Measurements from ENCODE around the gene CELF5.
"Not testable (repeated sequence)": the region's sequence is repeated elsewhere in the genome, so short reads cannot be mapped to it uniquely, and the experiment has no call there.

CELF5 gene

GRCh38 chr19:3295581-3295980 lies 71.1 kb downstream of the CELF5 start:
- DNase-seq, result no peak

- no peak for DNase-seq
These were observed 71.6 kb downstream of the CELF5 start for GRCh38 chr19:3296034-3296433.

- DNase-seq, result no peak
These were observed 72.0 kb downstream of the CELF5 start for GRCh38 chr19:3296446-3296845.

- no peak for DNase-seq
These were observed 74.5 kb downstream of the CELF5 start for GRCh38 chr19:3298853-3299449.

GRCh38 chr19:3300566-3300965 lies 76.1 kb downstream of the CELF5 start:
- not testable (repeated sequence) for DNase-seq

- no peak for DNase-seq
These were observed 78.3 kb downstream of the CELF5 start for GRCh38 chr19:3302755-3303154.

GRCh38 chr19:3304871-3305423 lies 80.5 kb downstream of the CELF5 start:
- no peak for DNase-seq

- DNase-seq, result no peak
These were observed 85.3 kb downstream of the CELF5 start for GRCh38 chr19:3309724-3310123.

- DNase-seq, result no peak
These were observed 85.8 kb downstream of the CELF5 start for GRCh38 chr19:3310280-3310679.

- no peak for DNase-seq
These were observed 86.2 kb downstream of the CELF5 start for GRCh38 chr19:3310711-3311110.

- DNase-seq, result no peak
These were observed 88.7 kb downstream of the CELF5 start for GRCh38 chr19:3313199-3313575.

- no peak for DNase-seq
These were observed 90.7 kb downstream of the CELF5 start for GRCh38 chr19:3314962-3315675.

GRCh38 chr19:3315676-3315973 lies 91.2 kb downstream of the CELF5 start:
- DNase-seq, result no peak

- no peak for DNase-seq
These were observed 91.7 kb downstream of the CELF5 start for GRCh38 chr19:3316132-3316648.

GRCh38 chr19:3316659-3317207 lies 92.3 kb downstream of the CELF5 start:
- DNase-seq, result no peak

- DNase-seq, result no peak
These were observed 95.3 kb downstream of the CELF5 start for GRCh38 chr19:3319643-3320353.

GRCh38 chr19:3320354-3320670 lies 95.9 kb downstream of the CELF5 start:
- no peak for DNase-seq

- DNase-seq, result no peak
These were observed 96.4 kb downstream of the CELF5 start for GRCh38 chr19:3320853-3321252.

- no peak for DNase-seq
These were observed 97.2 kb downstream of the CELF5 start for GRCh38 chr19:3321696-3322095.

GRCh38 chr19:3322199-3322978 lies 97.9 kb downstream of the CELF5 start:
- DNase-seq, result no peak

GRCh38 chr19:3323026-3323425 lies 98.6 kb downstream of the CELF5 start:
- no peak for DNase-seq

- DNase-seq, result no peak
These were observed 99.2 kb downstream of the CELF5 start for GRCh38 chr19:3323658-3324057.

- no peak for DNase-seq
These were observed 100.0 kb downstream of the CELF5 start for GRCh38 chr19:3324405-3324856.
